ENCODE results near the gene EEFSEC. TPM values are rescaled to one million over a fixed set of nuclear protein-coding genes. Genes with fewer than 3 reads are reported as not detected.

Gene EEFSEC
- total RNA-seq, 1 donor from 2014 or later: 12.6 TPM

DNA sequence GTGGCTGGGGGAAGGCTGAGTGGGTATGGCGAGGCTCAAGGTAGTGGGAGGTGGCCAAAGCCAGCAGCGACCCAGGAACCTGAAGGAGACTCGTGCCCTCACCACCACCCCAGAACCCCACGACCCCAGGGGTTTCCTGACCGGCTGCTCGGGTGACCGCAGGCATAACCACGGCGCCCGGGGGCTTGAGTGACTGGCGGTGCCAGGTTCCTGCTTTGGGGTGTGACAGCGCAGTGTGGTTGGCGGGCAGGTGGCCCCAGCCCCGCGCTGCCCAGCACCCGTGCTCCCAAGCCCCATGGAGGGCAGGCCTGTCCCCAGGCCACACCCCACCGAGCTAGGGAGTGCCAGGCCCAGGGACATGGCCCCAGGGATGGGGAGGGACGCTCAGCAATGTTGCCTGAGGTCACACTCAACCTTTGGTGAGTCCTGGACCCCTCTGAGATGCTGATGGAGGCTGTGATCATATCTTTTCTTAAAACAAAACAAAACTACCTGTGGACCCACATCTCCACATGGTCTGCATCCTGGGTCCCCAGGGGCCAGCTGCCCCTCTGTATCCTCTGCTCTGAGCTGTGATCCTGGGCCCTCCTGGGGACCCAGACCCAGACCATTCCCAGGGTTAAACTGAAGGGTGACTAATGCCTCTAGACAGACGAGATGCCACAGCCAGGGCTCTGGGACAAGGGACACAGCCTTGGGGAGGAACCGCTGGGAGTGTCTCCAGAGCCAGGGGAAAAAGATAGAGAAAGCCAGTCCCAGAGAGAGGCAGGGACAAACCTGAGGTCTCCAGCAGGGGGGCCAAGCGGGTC is 300.4 kb downstream of the EEFSEC start:
- H3K27me3 ChIP-seq (ENCODE audit: control insufficient read depth, insufficient read depth, low read length): peaks cover 35% of the 10 kb centered on the region
- TF ChIP-seq, protein P1, sequence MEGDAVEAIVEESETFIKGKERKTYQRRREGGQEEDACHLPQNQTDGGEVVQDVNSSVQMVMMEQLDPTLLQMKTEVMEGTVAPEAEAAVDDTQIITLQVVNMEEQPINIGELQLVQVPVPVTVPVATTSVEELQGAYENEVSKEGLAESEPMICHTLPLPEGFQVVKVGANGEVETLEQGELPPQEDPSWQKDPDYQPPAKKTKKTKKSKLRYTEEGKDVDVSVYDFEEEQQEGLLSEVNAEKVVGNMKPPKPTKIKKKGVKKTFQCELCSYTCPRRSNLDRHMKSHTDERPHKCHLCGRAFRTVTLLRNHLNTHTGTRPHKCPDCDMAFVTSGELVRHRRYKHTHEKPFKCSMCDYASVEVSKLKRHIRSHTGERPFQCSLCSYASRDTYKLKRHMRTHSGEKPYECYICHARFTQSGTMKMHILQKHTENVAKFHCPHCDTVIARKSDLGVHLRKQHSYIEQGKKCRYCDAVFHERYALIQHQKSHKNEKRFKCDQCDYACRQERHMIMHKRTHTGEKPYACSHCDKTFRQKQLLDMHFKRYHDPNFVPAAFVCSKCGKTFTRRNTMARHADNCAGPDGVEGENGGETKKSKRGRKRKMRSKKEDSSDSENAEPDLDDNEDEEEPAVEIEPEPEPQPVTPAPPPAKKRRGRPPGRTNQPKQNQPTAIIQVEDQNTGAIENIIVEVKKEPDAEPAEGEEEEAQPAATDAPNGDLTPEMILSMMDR (IDR thresholded peaks at IDR 0.05; ENCODE audit: insufficient read depth, low read length, poor library complexity, severe bottlenecking): no peak
- H3K4me3 ChIP-seq (ENCODE audit: low read depth, low read length): no peak overlapping the region
- DNase-seq (ENCODE audit: low read depth): no peak
- H3K36me3 ChIP-seq (ENCODE audit: control insufficient read depth, insufficient read depth, low read length): no peaks in the 10 kb centered on the region

DNA sequence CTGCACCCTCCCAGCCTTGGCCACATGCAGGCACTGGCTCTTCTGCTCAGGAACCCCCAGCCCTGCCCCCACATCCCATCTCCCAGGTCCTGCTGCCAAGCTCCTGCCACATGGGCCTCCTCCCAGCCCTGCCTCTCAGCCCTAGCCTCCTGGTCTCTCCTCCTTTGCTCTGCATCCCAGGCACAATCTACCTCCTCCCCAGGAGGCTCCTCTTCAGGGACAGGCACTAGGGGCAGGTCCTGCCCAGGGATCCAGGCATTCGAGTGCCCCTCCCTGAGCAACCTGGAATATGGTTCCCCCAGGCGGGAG is 301.0 kb downstream of the EEFSEC start:
- Histone ChIP-seq H3K36me3 (ENCODE audit: control insufficient read depth, insufficient read depth, low read length) (no peaks in the 10 kb centered on the region), H3K27me3 (ENCODE audit: control insufficient read depth, insufficient read depth, low read length) (peaks cover 37% of the 10 kb centered on the region), H3K4me3 (ENCODE audit: low read depth, low read length) (no peak overlapping the region)
- no peak for DNase-seq (ENCODE audit: low read depth)
- TF ChIP-seq, protein P1 (IDR thresholded peaks at IDR 0.05; ENCODE audit: insufficient read depth, low read length, poor library complexity, severe bottlenecking): no peak

DNA sequence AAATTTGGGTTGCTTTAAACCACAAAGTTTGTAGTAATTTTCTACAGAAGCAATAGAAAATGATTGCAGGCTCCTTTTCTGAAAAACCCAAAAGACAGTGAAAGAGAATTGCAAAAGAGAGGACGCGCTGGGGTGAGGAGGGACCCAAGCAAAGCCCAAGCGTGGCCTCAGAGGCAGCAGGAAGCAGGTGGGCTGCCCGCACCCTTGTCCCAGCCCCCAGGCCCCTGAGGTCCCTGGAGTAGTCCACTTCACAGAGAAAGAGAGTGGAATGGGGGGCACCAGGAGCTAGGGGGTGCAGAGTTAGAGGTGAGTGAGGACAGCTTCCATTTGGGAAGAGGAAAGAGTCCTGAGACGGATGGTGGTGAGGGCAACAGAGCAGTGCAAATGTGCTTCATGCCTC is 301.8 kb downstream of the EEFSEC start:
- Histone ChIP-seq H3K36me3 (ENCODE audit: control insufficient read depth, insufficient read depth, low read length) (no peaks in the 10 kb centered on the region), H3K4me3 (ENCODE audit: low read depth, low read length) (no peak overlapping the region), H3K27me3 (ENCODE audit: control insufficient read depth, insufficient read depth, low read length) (peaks cover 41% of the 10 kb centered on the region)
- TF ChIP-seq, protein P1 (IDR thresholded peaks at IDR 0.05; ENCODE audit: insufficient read depth, low read length, poor library complexity, severe bottlenecking): no peak
- DNase-seq (ENCODE audit: low read depth): no peak

DNA sequence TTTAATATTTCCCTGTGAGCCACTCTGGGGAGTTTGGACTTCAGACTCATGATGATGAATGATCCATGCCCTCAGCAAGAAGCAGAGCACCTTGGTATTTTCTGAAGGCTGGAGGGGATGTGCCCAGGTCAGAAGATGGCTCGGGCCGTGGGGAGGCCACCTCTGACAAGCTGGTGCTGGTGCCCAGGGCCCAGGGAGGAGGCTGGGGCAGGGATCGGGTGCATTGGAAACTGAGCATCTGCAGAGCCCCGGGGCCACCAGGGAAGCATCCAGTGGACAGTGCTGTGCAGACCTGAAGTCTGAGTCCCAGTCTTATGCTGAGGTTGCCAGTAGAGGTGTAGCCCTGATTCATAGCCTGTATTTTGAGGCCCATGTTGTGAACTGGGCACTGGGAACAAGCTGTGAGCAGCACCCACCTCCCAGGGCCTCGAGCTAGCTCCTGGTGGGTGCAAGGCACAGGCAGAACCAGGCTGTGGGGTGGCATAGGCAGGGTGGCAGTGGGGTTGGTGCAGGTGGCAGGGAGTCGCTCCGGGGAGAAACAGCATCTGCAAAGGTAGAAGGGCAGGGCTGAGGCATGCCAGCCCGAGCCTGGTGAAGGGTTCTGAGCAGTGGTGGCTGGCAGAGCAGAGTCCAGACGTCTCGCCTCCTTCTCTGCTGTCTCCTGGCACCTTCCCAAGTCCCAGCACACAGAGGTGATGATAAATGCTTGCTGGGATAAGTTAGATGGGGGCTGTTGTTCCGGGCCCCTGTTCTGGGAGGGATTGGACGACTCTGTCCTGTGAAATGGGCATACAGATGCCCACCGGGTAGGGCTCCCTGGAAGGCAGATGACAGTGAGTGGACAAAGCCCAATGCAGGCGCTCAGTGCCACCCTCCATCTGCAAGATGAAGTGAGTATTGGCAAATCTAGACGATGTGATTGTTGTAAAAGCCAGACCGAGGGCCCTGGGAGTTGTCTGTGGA is 302.8 kb downstream of the EEFSEC start:
- Histone ChIP-seq H3K36me3 (ENCODE audit: control insufficient read depth, insufficient read depth, low read length) (no peaks in the 10 kb centered on the region), H3K27me3 (ENCODE audit: control insufficient read depth, insufficient read depth, low read length) (peaks cover 38% of the 10 kb centered on the region), H3K4me3 (ENCODE audit: low read depth, low read length) (no peak overlapping the region)
- TF ChIP-seq, protein P1 (IDR thresholded peaks at IDR 0.05; ENCODE audit: insufficient read depth, low read length, poor library complexity, severe bottlenecking): no peak
- DNase-seq (ENCODE audit: low read depth): no peak

DNA sequence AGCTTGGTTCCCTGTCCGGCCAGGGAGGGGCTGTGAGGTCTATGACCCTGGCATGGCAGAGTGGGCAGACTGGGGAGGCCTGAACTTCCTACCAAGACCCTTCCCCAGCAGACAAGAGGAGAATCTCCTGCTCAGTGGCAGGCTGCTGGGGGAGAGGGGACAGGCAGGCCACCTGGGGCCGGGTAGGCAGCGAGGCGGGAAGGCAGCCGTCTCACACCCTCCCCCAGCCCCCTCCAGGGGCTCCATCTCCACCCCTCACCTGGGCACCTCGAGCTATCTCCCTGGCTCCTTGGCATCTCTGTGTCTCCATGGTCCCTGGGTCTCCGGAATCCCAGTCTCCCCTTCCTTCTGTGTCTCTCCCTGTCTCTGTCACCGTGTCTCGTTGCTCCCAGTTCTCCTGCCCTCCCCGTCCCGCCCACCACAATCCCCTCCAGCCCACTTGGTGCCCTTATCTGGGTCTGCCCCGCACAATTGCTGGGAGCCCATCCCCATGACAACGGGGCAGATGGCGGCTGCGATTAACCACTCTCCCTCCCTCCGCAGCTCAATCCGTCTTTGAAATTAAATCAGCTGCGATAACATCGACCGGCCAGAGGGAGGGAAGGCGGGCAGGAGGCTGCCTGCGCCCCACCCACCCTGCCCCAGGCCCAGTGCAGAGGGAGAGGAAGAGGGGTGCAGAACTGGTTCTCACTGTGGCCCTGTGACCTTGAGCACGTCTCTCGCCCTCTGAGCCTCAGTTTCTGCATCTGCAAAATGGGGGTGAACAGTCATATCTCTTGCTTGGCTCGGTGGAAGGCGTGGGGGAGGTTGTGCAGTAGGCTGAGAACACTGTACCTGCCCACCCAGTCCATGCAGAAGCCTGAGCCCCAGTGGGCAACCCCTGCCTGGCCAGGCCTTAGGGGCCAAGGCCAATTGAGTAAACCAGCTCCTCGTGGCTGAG is 303.8 kb downstream of the EEFSEC start:
- Histone ChIP-seq H3K36me3 (ENCODE audit: control insufficient read depth, insufficient read depth, low read length) (no peaks in the 10 kb centered on the region), H3K4me3 (ENCODE audit: low read depth, low read length) (no peak overlapping the region), H3K27me3 (ENCODE audit: control insufficient read depth, insufficient read depth, low read length) (peaks cover 38% of the 10 kb centered on the region)
- DNase-seq (ENCODE audit: low read depth): no peak
- TF ChIP-seq, protein P1 (IDR thresholded peaks at IDR 0.05; ENCODE audit: insufficient read depth, low read length, poor library complexity, severe bottlenecking): no peak
